IPS DF 6.9 (cell line): ENCODE results near the gene MYADM.

Experiments
- DNase-seq: peaks from one replicate; pipeline ENCODE4 v3.0.0-alpha.2; 2013; ENCODE audit warnings: low read depth, low spot score
- H3K27ac ChIP-seq: one replicate; pipeline ENCODE4 v1.5.1; 2013; ENCODE audit warnings: low read length, control low read depth
- H3K27me3 ChIP-seq: 2 replicates; pipeline ENCODE4 v1.6.1; 2013; ENCODE audit warnings: mild to moderate bottlenecking, low read length; ENCODE audit not compliant: control insufficient read depth, insufficient read depth
- H3K36me3 ChIP-seq: 2 replicates; pipeline ENCODE4 v1.6.1; 2013; ENCODE audit warnings: low read length; ENCODE audit not compliant: control insufficient read depth, insufficient read depth
- H3K4me1 ChIP-seq: 2 replicates; pipeline ENCODE4 v1.6.1; 2013; ENCODE audit warnings: low read length; ENCODE audit not compliant: control insufficient read depth, insufficient read depth
- H3K4me3 ChIP-seq: 2 replicates; pipeline ENCODE4 v1.5.1; 2013; ENCODE audit warnings: mild to moderate bottlenecking, low read length
- H3K9me3 ChIP-seq: 2 replicates; pipeline ENCODE4 v1.6.1; 2013; ENCODE audit warnings: low read length, inconsistent platforms; ENCODE audit not compliant: control insufficient read depth, insufficient read depth
- WGBS: extraction: QIAGEN DNeasy Blood & Tissue Kit; methylation state at CpG from one replicate; pipeline ENCODE4 v1.1.7; 2013; ENCODE audit warnings: mixed read lengths, missing lambda C conversion rate; ENCODE audit not compliant: insufficient read length, insufficient coverage; 5-methylcytosine and 5-hydroxymethylcytosine counted together

Gene MYADM

DNA sequence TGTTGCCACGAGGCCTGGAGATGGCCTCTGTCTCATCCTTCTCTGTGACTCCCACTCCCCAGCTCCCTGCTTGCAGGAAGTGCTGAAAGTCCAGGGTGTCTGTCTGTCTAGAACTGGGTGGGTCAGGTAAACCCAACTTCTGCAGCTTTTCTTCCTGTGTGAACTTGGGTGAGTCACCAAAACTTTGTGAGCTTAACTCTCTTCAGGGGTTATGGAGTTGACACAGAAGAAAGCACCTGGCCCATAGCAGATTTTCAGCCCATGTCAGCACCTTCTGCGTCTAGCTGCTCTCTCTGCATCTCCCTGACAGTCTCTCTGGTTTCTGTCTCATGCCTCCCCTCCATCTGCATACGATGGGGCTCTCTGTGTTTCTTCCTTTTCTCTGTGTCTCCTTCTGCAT is 37.2 kb downstream of the MYADM start:
- WGBS = no CpG with 5 or more reads among the region's 3 CpGs
- peaks cover 7% of the 10 kb centered on the region; the same call in 1 of the 2 replicates for H3K4me1 ChIP-seq
- no peak overlapping the region for H3K4me3 ChIP-seq
- H3K27ac ChIP-seq = no peak overlapping the region
- peaks cover 2% of the 10 kb centered on the region; the same call in 1 of the 2 replicates for H3K36me3 ChIP-seq
- H3K9me3 ChIP-seq = no peaks in the 10 kb centered on the region
- H3K27me3 ChIP-seq = no peaks in the 10 kb centered on the region
- no peak for DNase-seq

DNA sequence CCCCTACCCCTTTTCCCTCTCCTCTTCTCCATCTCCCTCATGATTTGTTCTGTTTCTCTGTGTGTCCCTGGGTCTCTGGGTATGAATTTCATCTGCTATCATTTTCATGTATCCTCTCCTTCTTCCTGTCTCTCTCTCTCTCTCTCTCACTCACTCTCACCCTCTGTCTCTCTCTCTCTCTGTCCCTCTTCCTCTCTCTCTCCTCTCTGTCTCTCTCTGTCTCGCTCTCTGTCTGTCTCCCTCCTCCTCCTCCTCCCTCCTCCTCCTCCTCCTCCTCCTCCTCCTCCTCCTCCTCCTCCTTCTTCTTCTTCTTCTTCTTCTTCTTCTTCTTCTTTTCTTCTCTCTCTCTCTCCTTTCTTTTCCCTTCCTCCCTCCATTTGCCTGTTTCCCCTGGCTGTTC is 38.1 kb downstream of the MYADM start:
- H3K4me1 ChIP-seq = peaks cover 7% of the 10 kb centered on the region; the same call in 1 of the 2 replicates
- peaks cover 3% of the 10 kb centered on the region; the same call in 1 of the 2 replicates for H3K27me3 ChIP-seq
- no peak overlapping the region for H3K4me3 ChIP-seq
- H3K9me3 ChIP-seq = no peaks in the 10 kb centered on the region
- no peak overlapping the region for H3K27ac ChIP-seq
- DNase-seq = no peak
- WGBS = no CpG with 5 or more reads among the region's 1 CpG
- H3K36me3 ChIP-seq = no peaks in the 10 kb centered on the region

DNA sequence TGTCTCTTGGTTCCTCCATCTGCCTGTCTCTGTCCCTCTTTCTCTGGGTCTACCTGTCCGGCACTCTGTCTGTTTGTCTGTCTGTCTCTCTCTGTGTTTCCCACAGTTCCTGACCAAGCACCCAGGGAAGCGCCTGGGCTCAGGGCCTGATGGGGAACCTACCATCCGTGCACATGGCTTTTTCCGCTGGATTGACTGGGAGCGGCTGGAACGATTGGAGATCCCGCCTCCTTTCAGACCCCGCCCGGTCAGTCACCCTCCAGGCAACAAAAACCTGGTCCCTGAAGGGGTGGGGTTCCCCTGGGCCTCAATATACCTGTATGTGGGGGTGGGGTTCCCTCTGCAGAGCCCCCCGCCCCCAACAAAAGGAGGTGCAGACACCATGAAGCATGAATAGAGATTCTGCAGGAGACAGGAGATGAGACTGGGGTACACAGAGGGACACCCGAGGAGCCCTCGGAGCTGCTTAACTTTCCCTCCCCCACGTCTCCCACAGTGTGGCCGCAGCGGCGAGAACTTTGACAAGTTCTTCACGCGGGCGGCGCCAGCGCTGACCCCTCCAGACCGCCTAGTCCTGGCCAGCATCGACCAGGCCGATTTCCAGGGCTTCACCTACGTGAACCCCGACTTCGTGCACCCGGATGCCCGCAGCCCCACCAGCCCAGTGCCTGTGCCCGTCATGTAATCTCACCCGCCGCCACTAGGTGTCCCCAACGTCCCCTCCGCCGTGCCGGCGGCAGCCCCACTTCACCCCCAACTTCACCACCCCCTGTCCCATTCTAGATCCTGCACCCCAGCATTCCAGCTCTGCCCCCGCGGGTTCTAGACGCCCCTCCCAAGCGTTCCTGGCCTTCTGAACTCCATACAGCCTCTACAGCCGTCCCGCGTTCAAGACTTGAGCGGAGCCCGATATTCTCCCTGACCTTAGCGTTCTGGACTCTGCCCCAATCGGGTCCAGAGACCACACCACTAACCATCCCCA is 38.8 kb downstream of the MYADM start:
- no CpG with 5 or more reads among the region's 48 CpGs for WGBS
- H3K4me3 ChIP-seq = peak overlapping the region; percentile 36; the same call in 1 of the 2 replicates
- H3K27me3 ChIP-seq = peaks cover 3% of the 10 kb centered on the region; the same call in 1 of the 2 replicates
- peaks cover 7% of the 10 kb centered on the region; the same call in 1 of the 2 replicates for H3K4me1 ChIP-seq
- DNase-seq = no peak
- H3K27ac ChIP-seq = no peak overlapping the region
- H3K9me3 ChIP-seq = no peaks in the 10 kb centered on the region
- no peaks in the 10 kb centered on the region for H3K36me3 ChIP-seq

DNA sequence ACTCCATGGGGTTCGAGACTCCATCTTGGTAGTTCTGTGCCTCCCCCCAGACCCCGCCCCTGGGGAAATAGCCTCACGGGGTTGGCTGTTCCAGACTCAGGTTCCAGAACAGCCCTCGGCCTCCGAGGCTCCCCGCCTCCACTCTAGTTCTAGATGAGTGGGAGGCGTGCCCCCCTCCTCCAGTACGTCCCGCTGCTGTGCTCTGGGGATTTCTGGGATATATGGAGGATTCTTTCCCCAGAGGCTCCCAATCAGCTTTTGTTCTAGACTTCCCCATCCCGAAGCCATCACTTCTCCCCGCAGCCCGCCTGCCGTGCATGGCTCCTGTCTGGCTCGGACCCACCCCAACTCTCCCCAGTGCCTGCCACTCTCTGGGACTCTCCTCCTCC is 39.5 kb downstream of the MYADM start:
- H3K27ac ChIP-seq = no peak overlapping the region
- H3K36me3 ChIP-seq = no peaks in the 10 kb centered on the region
- no peak for DNase-seq
- peaks cover 7% of the 10 kb centered on the region; the same call in 1 of the 2 replicates for H3K4me1 ChIP-seq
- no peaks in the 10 kb centered on the region for H3K9me3 ChIP-seq
- WGBS = no CpG with 5 or more reads among the region's 14 CpGs
- H3K4me3 ChIP-seq = peak overlapping the region; percentile 36; the same call in 1 of the 2 replicates
- H3K27me3 ChIP-seq = peaks cover 3% of the 10 kb centered on the region; the same call in 1 of the 2 replicates

DNA sequence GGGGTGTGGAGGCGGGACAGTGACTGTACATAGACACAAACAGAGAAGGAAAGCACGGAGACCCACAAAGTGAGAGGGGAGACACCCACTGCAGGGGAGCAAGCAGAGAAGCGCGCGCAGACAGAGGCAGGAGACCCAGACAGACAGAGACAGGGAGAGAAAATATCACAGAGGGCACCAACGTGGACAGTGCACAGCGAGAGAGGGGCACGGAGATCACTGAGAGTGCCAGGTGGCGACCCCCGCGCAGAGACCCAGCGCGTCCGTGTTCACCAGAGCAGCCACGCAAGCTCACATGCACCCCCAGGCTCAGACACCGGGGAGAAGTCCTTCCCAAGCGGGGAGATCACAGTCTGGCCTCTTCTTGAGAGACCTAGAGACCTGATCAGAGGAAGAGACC is 40.0 kb downstream of the MYADM start:
- no peak for DNase-seq
- Histone ChIP-seq H3K27me3 (peaks cover 3% of the 10 kb centered on the region; the same call in 1 of the 2 replicates), H3K4me3 (peak overlapping the region; percentile 49; the same call in 1 of the 2 replicates), H3K4me1 (peaks cover 7% of the 10 kb centered on the region; the same call in 1 of the 2 replicates), H3K36me3 (no peaks in the 10 kb centered on the region), H3K9me3 (no peaks in the 10 kb centered on the region), H3K27ac (no peak overlapping the region)
- no CpG with 5 or more reads among the region's 17 CpGs for WGBS

DNA sequence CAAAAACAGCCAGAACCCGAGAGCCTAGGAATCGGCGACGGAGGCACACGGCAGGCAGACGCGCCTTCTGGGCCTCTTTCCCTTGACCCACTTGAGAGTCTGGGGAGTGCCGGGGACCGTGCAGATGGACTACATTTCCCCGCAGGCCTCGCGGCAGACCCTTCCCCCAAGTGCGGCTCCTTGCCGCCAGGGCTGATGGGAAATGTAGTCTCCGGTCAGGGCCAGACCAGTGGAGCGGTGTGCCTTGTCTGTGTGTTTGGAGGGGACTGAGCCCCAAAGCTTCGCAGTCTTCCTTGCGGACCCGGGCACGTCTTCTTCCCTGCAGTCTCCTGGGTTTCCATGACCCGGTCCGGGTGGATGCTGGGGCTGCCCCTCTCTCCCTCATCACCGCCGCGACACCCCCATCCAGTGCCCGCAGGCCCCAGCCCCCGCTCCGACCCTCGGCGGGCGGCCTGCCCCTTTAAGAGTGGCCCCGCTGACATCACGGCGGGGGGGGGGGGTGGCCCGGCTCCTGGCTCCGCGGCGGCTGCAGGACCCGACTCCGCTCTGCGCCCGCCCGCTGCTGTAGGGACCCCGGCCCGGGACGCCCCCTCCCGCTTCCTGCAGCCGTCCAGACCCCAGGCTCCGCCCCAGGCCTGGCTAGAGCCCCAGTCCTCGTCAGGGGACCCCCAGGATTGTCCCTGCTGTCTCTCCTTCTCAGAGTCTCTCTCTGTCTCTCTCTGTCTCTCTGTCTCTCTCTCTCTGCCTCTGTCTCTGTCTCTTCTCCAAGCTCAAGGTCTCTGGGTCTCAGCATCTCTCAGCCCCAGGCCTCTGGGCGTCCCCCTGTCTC is 40.6 kb downstream of the MYADM start:
- peaks cover 7% of the 10 kb centered on the region; the same call in 1 of the 2 replicates for H3K4me1 ChIP-seq
- no peaks in the 10 kb centered on the region for H3K36me3 ChIP-seq
- peaks cover 3% of the 10 kb centered on the region; the same call in 1 of the 2 replicates for H3K27me3 ChIP-seq
- DNase-seq = no peak
- no peaks in the 10 kb centered on the region for H3K9me3 ChIP-seq
- WGBS = no CpG with 5 or more reads among the region's 51 CpGs
- no peak overlapping the region for H3K27ac ChIP-seq
- peak overlapping the region; percentile 49; the same call in 1 of the 2 replicates for H3K4me3 ChIP-seq

DNA sequence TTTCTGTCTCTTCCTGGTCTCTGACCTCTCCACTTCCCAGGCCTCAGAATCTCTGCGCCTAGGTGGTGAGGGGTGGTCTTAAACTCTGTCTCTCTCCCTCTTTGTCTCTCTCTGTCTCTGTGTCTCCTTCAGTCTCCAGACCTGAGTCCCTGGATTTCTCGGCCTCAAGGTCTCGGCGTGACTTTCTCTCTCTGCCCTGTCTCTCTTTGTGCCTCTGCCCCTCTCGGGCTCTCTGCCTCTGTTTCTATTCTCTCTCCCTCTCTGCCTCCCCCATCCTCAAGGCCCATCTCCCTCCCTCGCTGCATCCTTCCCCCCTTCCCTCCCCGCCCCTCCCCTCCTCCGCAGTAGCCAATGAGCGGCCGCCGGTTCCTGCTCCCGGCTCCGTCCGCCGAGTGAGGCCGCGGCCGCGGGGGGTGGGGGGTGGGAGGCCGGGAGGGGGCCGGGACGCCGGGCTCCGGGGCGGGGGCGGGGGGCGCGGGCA is 41.3 kb downstream of the MYADM start, which contains the start of gene CACNG7:
TSS of gene CACNG7 (plus strand) at position 344 of the 481 bp plus-strand sequence. CDS start 3,554 bp downstream, outside the sequence.
- Histone ChIP-seq H3K4me1 (peaks cover 7% of the 10 kb centered on the region; the same call in 1 of the 2 replicates), H3K9me3 (no peaks in the 10 kb centered on the region), H3K27ac (no peak within 1 kb of the TSS), H3K27me3 (peaks cover 3% of the 10 kb centered on the region; the same call in 1 of the 2 replicates), H3K4me3 (peak within 1 kb of the TSS; percentile 84), H3K36me3 (no peaks in the 10 kb centered on the region)
- DNase-seq = no peak
- WGBS = no CpG with 5 or more reads among the region's 28 CpGs

DNA sequence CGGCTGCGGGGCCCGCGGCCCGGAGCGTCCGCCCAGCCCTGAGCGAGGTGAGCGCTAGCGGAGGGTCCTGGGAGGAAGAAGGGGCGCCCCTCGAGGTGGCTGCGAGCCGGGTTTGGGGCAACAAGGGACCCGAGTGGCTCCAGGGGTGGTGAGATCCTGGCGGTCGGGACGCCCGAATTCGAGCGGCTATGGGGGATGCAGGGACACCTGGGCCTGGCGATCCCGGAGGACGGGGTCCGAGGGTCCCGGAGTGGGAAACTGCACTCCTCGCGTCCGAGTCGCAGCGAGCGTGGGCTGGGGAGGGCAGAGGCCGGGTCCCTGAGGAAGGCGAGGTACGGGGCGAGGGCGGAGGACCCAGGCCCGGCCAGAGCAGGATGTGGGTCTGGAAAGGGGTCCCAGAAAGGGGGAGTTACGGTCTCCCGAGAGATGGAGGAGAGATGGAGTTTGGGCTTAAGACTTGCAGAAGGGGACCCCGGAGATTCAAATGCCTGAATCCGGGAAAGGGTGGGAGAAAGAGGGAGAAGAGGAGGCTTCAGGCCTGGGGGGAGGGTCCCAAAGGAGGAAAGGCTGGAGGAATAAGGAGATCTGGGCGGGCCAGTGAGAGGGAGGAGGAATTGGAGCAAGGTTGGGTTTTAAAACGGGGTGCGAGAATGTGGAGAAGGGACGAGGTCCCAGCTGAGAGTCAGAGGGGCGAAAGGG is 41.9 kb downstream of the MYADM start:
- H3K4me1 ChIP-seq = peaks cover 7% of the 10 kb centered on the region; the same call in 1 of the 2 replicates
- WGBS = no CpG with 5 or more reads among the region's 47 CpGs
- H3K4me3 ChIP-seq = peak overlapping the region; percentile 84
- no peak for DNase-seq
- H3K27me3 ChIP-seq = peaks cover 3% of the 10 kb centered on the region; the same call in 1 of the 2 replicates
- H3K36me3 ChIP-seq = no peaks in the 10 kb centered on the region
- H3K9me3 ChIP-seq = no peaks in the 10 kb centered on the region
- H3K27ac ChIP-seq = no peak overlapping the region

DNA sequence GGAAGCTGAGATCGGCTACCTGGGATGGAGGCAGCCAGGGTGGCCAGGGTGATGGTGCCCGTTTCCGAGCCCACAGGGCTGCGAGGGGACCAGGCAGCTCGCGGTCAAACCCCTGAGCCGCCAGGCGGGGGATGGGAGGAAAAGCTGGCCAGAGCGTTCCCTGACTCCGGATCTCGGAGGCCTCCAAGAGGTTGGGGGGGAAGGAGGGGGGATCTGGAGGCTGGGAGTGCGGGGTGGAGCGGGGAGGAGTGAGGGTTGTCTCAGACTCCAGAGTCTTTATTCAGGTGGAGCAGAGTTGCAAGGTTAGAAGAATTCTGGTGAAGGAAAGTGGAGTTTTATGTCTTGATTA is 42.5 kb downstream of the MYADM start:
- no peak for DNase-seq
- Histone ChIP-seq H3K4me3 (peak overlapping the region; percentile 84; the same call in 1 of the 2 replicates), H3K4me1 (peaks cover 7% of the 10 kb centered on the region; the same call in 1 of the 2 replicates), H3K27me3 (peaks cover 3% of the 10 kb centered on the region; the same call in 1 of the 2 replicates), H3K36me3 (no peaks in the 10 kb centered on the region), H3K27ac (no peak overlapping the region), H3K9me3 (no peaks in the 10 kb centered on the region)
- no CpG with 5 or more reads among the region's 13 CpGs for WGBS
